K562 (cell line): ENCODE measurements around the gene EFEMP2. TPM values are rescaled to one million over a fixed set of nuclear protein-coding genes. Genes with fewer than 3 reads are reported as not detected.

ENCODE experiments used
- BHLHE40 ChIP-seq: IDR thresholded peaks from 2 replicates; pipeline ENCODE4 v1.6.1; 2011; ENCODE audit warnings: low read length, improper control_type of control experiment
- CREM ChIP-seq: IDR thresholded peaks from 2 replicates; pipeline ENCODE4 v1.6.1; 2014; ENCODE audit warnings: antibody characterized with exemption, low read depth
- E2F3 ChIP-seq: fragments of 250-450 bp; sonication (Bioruptor Pico); IDR thresholded peaks from 2 replicates; pipeline ENCODE4 v1.4.0; 2020; ENCODE audit warnings: mild to moderate bottlenecking
- FIP1L1 ChIP-seq: fragments of 200-400 bp; formaldehyde crosslinking; IDR thresholded peaks from 2 replicates; pipeline ENCODE4 v1.6.1; 2018; ENCODE audit warnings: mild to moderate bottlenecking, low read depth, low read length; ENCODE audit not compliant: poor library complexity, severe bottlenecking
- GATAD2A ChIP-seq: fragments of 450-650 bp; IDR thresholded peaks from 2 replicates; pipeline ENCODE4 v1.6.1; 2017
- HMGN3 ChIP-seq: IDR thresholded peaks from 2 replicates; pipeline ENCODE4 v1.6.1; 2011; ENCODE audit warnings: borderline replicate concordance, low read depth, mild to moderate bottlenecking, mixed read lengths, low read length; ENCODE audit not compliant: insufficient read length; ENCODE audit errors: extremely low read depth
- MTA1 ChIP-seq: fragments of 450-650 bp; IDR thresholded peaks from 2 replicates; pipeline ENCODE4 v1.6.1; 2017; ENCODE audit warnings: borderline replicate concordance
- NR2C2 ChIP-seq, 2 experiments: fragments of 200-800 bp in 1 of 2; sonication (Bioruptor generic) in 1 of 2; sonication (generic) in 1 of 2; formaldehyde crosslinking in 1 of 2; IDR thresholded peaks; 2 replicates each; pipeline versions ENCODE4 v1.6.1 to v1.8.0; 2016 to 2022; ENCODE audit warnings: mild to moderate bottlenecking in 1 of 2, missing compliant biosample characterization in 1 of 2, missing genetic modification characterization in 1 of 2, missing genetic modification reagents in 1 of 2
- PHF8 ChIP-seq: fragments of 200-600 bp; sonication (generic); IDR thresholded peaks from 2 replicates; pipeline ENCODE4 v1.6.1; 2012; ENCODE audit warnings: mixed run types, mild to moderate bottlenecking, inconsistent platforms, low read length, moderate library complexity, borderline replicate concordance
- POLR2A ChIP-seq: fragments of 450-650 bp; conservative IDR thresholded peaks from 2 replicates; pipeline ENCODE4 v1.6.1; 2016
- SIN3A ChIP-seq, 2 experiments: fragments of 150-350 bp in 1 of 2; IDR thresholded peaks; 2 replicates each; pipeline ENCODE4 v1.6.1; 2011 to 2016; ENCODE audit warnings: borderline replicate concordance in 2 of 2, low read depth in 2 of 2, low read length in 2 of 2, mild to moderate bottlenecking in 2 of 2, moderate library complexity in 2 of 2; ENCODE audit not compliant: control insufficient read depth in 1 of 2
- ZKSCAN8 ChIP-seq: fragments of 200-800 bp; sonication (Bioruptor generic); IDR thresholded peaks from 2 replicates; pipeline ENCODE4 v1.6.1; 2016; ENCODE audit warnings: missing genetic modification characterization, missing compliant biosample characterization
- ZNF282 ChIP-seq: sonication (generic); formaldehyde crosslinking; IDR thresholded peaks from 2 replicates; pipeline ENCODE4 v1.8.1; 2023; ENCODE audit warnings: missing genetic modification reagents
- ZNF408 ChIP-seq: fragments of 250-450 bp; sonication (Bioruptor Pico); IDR thresholded peaks from 2 replicates; pipeline ENCODE4 v1.4.0; 2020; ENCODE audit warnings: low read depth, mild to moderate bottlenecking, moderate library complexity
- polyA plus RNA-seq, 8 experiments: library from polyadenylated mRNA; depleted of rRNA in 4 of 8; stranded (reverse) in 5 of 8; unstranded in 3 of 8; fragments of >200 nt; fragmentation: Nextera tagmentation in 2 of 8; fragmentation: Illumina TruSeq in 1 of 8; extraction: Ambion mirVana in 2 of 8; extraction: Trizol in 1 of 8; gene quantifications; 2 replicates each; pipeline versions ENCODE4 v1.2.1 to v1.2.3, GENCODE V29; 2011 to 2014; ENCODE audit warnings: inconsistent platforms in 1 of 8, missing spikeins in 1 of 8
- total RNA-seq, 7 experiments: library from RNA; depleted of rRNA in 6 of 7; stranded (reverse); fragments of >200 nt in 6 of 7; fragmentation: Illumina TruSeq in 2 of 7; extraction: Trizol in 2 of 7; gene quantifications; 2 replicates each; pipeline versions ENCODE4 v1.2.1 to v1.2.3, GENCODE V29; 2011 to 2021; ENCODE audit warnings: low replicate concordance in 1 of 7
- TF ChIP-seq, protein P1 (sequence below), 2 experiments: fragments of 450-650 bp; formaldehyde crosslinking in 1 of 2; IDR thresholded peaks; 2 replicates each; pipeline versions ENCODE4 v1.4.0 to v1.6.1; 2014 to 2020; ENCODE audit warnings: mild to moderate bottlenecking in 2 of 2, borderline replicate concordance in 1 of 2, low read depth in 1 of 2
- TF ChIP-seq, protein P2 (sequence below), 2 experiments: fragments of 450-650 bp; conservative IDR thresholded peaks; 2 replicates each; pipeline ENCODE4 v1.6.1; 2017; ENCODE audit warnings: mild to moderate bottlenecking in 2 of 2, moderate library complexity in 2 of 2
- TF ChIP-seq, protein P3 (sequence below): fragments of 250-450 bp; sonication (Bioruptor Pico); IDR thresholded peaks from 2 replicates; pipeline ENCODE4 v1.6.1; 2021; ENCODE audit warnings: mild to moderate bottlenecking

EFEMP2 gene
- total and polyA plus RNA-seq, 9 of the 15 experiments (the other 6 are each of a cell fraction or from before 2014, with no cell fraction given), result 0.07 to 2.9 (median 0.69) TPM; not detected in 1

DNA sequence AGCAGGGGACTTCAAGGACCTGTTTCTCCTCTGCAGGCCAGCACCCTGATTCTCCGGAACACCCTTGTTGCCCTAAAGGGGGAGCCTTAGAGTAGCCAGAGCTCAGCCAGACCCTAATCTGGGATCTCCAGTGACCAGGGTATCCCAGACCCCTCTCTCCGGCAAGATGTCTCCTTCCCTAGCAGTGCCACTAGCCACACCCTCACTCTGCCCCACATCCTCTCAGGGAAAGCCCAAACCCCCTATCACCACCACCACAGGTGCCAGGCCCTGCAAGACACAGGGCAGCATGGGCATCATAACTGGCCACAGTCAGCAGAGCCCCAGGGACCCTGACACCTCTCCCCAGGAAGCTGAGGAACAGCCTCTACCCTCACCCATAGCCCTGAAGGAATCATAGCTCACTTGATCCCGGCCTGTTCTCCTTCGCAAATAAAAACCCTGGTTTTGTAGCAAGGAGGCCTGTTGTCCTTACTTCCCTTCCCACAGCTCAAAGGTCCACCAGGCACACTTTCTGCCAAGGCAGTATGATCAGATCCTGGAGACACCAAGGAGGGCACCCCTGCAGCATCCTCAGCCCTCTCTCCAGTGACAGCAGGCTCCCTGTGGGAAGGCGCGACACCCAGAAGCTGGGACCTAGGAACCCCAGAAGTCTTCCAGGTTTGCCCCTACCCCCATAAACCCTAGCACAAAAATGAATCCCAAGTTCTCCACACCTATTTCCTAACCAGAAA, 19.2 kb downstream of the EFEMP2 start (continued):
- TF ChIP-seq HMGN3 (no peak), ZNF282 (CRISPR knock-in tag) (no peak), ZNF408 (CRISPR knock-in tag) (no peak), ZKSCAN8 (CRISPR knock-in tag) (no peak), NR2C2 (CRISPR knock-in tag; IDR thresholded peaks at IDR 0.05) (no peak), NR2C2 (tag; IDR thresholded peaks at IDR 0.05) (no peak), BHLHE40 (no peak), GATAD2A (no peak), SIN3A (IDR thresholded peaks at IDR 0.05; ENCODE audit: borderline replicate concordance in 2 of 2, control insufficient read depth in 1 of 2, low read depth in 2 of 2, low read length in 2 of 2) (no peak), CREM (no peak), PHF8 (no peak), MTA1 (no peak), E2F3 (CRISPR knock-in tag) (no peak), POLR2A (peak; percentile 74), FIP1L1 (no peak)
- TF ChIP-seq, protein P1, sequence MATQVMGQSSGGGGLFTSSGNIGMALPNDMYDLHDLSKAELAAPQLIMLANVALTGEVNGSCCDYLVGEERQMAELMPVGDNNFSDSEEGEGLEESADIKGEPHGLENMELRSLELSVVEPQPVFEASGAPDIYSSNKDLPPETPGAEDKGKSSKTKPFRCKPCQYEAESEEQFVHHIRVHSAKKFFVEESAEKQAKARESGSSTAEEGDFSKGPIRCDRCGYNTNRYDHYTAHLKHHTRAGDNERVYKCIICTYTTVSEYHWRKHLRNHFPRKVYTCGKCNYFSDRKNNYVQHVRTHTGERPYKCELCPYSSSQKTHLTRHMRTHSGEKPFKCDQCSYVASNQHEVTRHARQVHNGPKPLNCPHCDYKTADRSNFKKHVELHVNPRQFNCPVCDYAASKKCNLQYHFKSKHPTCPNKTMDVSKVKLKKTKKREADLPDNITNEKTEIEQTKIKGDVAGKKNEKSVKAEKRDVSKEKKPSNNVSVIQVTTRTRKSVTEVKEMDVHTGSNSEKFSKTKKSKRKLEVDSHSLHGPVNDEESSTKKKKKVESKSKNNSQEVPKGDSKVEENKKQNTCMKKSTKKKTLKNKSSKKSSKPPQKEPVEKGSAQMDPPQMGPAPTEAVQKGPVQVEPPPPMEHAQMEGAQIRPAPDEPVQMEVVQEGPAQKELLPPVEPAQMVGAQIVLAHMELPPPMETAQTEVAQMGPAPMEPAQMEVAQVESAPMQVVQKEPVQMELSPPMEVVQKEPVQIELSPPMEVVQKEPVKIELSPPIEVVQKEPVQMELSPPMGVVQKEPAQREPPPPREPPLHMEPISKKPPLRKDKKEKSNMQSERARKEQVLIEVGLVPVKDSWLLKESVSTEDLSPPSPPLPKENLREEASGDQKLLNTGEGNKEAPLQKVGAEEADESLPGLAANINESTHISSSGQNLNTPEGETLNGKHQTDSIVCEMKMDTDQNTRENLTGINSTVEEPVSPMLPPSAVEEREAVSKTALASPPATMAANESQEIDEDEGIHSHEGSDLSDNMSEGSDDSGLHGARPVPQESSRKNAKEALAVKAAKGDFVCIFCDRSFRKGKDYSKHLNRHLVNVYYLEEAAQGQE (IDR thresholded peaks at IDR 0.05; ENCODE audit: borderline replicate concordance), result no peak
- TF ChIP-seq, protein P1 (CRISPR knock-in tag; IDR thresholded peaks at IDR 0.05; ENCODE audit: low read depth), result no peak
- TF ChIP-seq, protein P2, sequence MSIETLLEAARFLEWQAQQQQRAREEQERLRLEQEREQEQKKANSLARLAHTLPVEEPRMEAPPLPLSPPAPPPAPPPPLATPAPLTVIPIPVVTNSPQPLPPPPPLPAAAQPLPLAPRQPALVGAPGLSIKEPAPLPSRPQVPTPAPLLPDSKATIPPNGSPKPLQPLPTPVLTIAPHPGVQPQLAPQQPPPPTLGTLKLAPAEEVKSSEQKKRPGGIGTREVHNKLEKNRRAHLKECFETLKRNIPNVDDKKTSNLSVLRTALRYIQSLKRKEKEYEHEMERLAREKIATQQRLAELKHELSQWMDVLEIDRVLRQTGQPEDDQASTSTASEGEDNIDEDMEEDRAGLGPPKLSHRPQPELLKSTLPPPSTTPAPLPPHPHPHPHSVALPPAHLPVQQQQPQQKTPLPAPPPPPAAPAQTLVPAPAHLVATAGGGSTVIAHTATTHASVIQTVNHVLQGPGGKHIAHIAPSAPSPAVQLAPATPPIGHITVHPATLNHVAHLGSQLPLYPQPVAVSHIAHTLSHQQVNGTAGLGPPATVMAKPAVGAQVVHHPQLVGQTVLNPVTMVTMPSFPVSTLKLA (conservative IDR thresholded peaks at IDR 0.05), result no peak
- TF ChIP-seq, protein P3, sequence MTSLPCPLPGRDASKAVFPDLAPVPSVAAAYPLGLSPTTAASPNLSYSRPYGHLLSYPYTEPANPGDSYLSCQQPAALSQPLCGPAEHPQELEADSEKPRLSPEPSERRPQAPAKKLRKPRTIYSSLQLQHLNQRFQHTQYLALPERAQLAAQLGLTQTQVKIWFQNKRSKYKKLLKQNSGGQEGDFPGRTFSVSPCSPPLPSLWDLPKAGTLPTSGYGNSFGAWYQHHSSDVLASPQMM (CRISPR knock-in tag), result no peak
